GM23248 (cell line): ENCODE results near the gene GSTP1.

Experiments
- EZH2 ChIP-seq: fragments of 200-600 bp; sonication (generic); IDR thresholded peaks from 2 replicates; pipeline ENCODE4 v1.6.1; 2018; ENCODE audit warnings: antibody characterized with exemption, mild to moderate bottlenecking; ENCODE audit not compliant: insufficient read depth, poor library complexity, severe bottlenecking
- EZH2phosphoT487 ChIP-seq: fragments of 200-600 bp; sonication (generic); IDR thresholded peaks from 2 replicates; pipeline ENCODE4 v1.6.1; 2018; ENCODE audit warnings: antibody characterized with exemption, moderate library complexity, mild to moderate bottlenecking, low read depth; ENCODE audit not compliant: insufficient read depth

GRCh38 chr11:67558084-67558772 is 25.4 kb upstream of the GSTP1 start:
- TF ChIP-seq EZH2 (no peak), EZH2phosphoT487 (no peak)
